Frontal cortex (tissue), 4 donors: ENCODE data around the gene NSD1. TPM values are rescaled to one million over a fixed set of nuclear protein-coding genes. Genes with fewer than 3 reads are reported as not detected.
A peak's percentile ranks its signal among the peaks of the same experiment; 100 is the strongest.
"Not testable (repeated sequence)": the region's sequence is repeated elsewhere in the genome, so short reads cannot be mapped to it uniquely, and the experiment has no call there.

Source experiments
- DNase-seq, 2 donors: peaks; one replicate each; pipeline ENCODE4 v3.0.0; 2012; ENCODE audit warnings: low spot score in 2 of 2
- FAIRE-seq: peaks from 2 replicates; lab custom pipeline; 2012; peaks lifted over from hg19 to GRCh38; lab: Jason Lieb, UNC
- total RNA-seq: library from RNA; depleted of rRNA; stranded (reverse); fragments of >200 nt; gene quantifications from one replicate; pipeline ENCODE4 v1.2.3, GENCODE V29; 2014
- donor health status: control.
- donor health status: control.
- donor health status: control.

The NSD1 gene
- total RNA-seq, 1 donor from 2014 or later, result 58.7 TPM

GRCh38 chr5:177209610-177210009 lies 76.0 kb downstream of the NSD1 start:
- no peak for DNase-seq
- FAIRE-seq, result no peak

- DNase-seq, result no peak
- FAIRE-seq, result no peak
Observed at GRCh38 chr5:177212242-177212641, 78.7 kb downstream of the NSD1 start.

GRCh38 chr5:177220576-177220975 lies 87.0 kb downstream of the NSD1 start:
- DNase-seq (no peak), FAIRE-seq (no peak)

GRCh38 chr5:177222269-177222668 lies 88.7 kb downstream of the NSD1 start:
- FAIRE-seq (no peak), DNase-seq (no peak)

GRCh38 chr5:177225798-177226197 lies 92.2 kb downstream of the NSD1 start:
- DNase-seq (no peak), FAIRE-seq (no peak)

GRCh38 chr5:177226860-177227259 lies 93.3 kb downstream of the NSD1 start:
- FAIRE-seq (no peak), DNase-seq (no peak)

GRCh38 chr5:177228751-177229150 lies 95.2 kb downstream of the NSD1 start:
- FAIRE-seq (no peak), DNase-seq (no peak)

GRCh38 chr5:177230660-177231059 lies 97.1 kb downstream of the NSD1 start:
- DNase-seq, result no peak

GRCh38 chr5:177231479-177232250 lies 98.1 kb downstream of the NSD1 start:
- DNase-seq, result no peak
- FAIRE-seq, result no peak

More at GRCh38 chr5:177230660-177231059, 97.1 kb downstream of the NSD1 start:
- FAIRE-seq, result no peak

GRCh38 chr5:177232358-177232757 lies 98.8 kb downstream of the NSD1 start:
- no peak for DNase-seq
- no peak for FAIRE-seq

- no peak for FAIRE-seq
- DNase-seq, result no peak
Observed at GRCh38 chr5:177232761-177233160, 99.2 kb downstream of the NSD1 start.

- DNase-seq (no peak), FAIRE-seq (no peak)
Observed at GRCh38 chr5:177233206-177233605, 99.6 kb downstream of the NSD1 start.

GRCh38 chr5:177233802-177234201 lies 100.2 kb downstream of the NSD1 start:
- DNase-seq (no peak), FAIRE-seq (no peak)

GRCh38 chr5:177234841-177235240 lies 101.3 kb downstream of the NSD1 start:
- FAIRE-seq, result no peak
- DNase-seq, result no peak

- DNase-seq (no peak), FAIRE-seq (no peak)
Observed at GRCh38 chr5:177241768-177242167, 108.2 kb downstream of the NSD1 start.

- DNase-seq (no peak), FAIRE-seq (peak; percentile 37)
Observed at GRCh38 chr5:177242304-177242703, 108.7 kb downstream of the NSD1 start.

GRCh38 chr5:177249761-177250537 lies 116.4 kb downstream of the NSD1 start:
- DNase-seq (no peak), FAIRE-seq (no peak)

- FAIRE-seq (no peak), DNase-seq (no peak)
Observed at GRCh38 chr5:177253252-177253651, 119.7 kb downstream of the NSD1 start.

GRCh38 chr5:177256296-177256695 lies 122.7 kb downstream of the NSD1 start:
- DNase-seq, result no peak
- FAIRE-seq, result no peak

GRCh38 chr5:177258711-177259110 lies 125.1 kb downstream of the NSD1 start:
- not testable (repeated sequence) for FAIRE-seq

GRCh38 chr5:177260961-177261360 lies 127.4 kb downstream of the NSD1 start:
- DNase-seq (no peak), FAIRE-seq (no peak)

More at GRCh38 chr5:177258711-177259110, 125.1 kb downstream of the NSD1 start:
- not testable (repeated sequence) for DNase-seq
